Hepatocyte (in vitro differentiated cells): ENCODE measurements around the gene REG3G.

ENCODE experiments used
- EZH2phosphoT487 ChIP-seq: fragments of 200-600 bp; sonication (generic); IDR thresholded peaks from one replicate; pipeline ENCODE4 v1.6.1; 2018; ENCODE audit warnings: antibody characterized with exemption, mild to moderate bottlenecking, low read depth, moderate library complexity; ENCODE audit not compliant: unreplicated experiment, severe bottlenecking
- TF ChIP-seq, protein P1 (sequence below): fragments of 200-600 bp; sonication (generic); IDR thresholded peaks from 2 replicates; pipeline ENCODE4 v1.5.1; 2016; ENCODE audit warnings: antibody characterized with exemption, mild to moderate bottlenecking; ENCODE audit not compliant: poor library complexity

DNA sequence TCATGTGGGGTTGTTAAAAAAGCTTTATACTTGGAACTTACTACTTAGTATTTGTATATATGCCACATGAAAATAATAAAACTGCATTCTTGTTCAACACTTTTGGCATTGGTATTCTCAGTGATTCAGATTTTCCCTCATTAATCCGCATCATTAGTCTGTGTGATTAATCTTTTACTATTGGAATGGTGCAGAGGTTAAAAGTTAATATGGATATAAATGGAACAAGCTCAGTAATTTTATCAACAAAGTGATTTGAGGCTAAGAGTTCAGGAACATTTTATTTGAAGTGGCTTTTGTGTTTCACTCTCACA is 45.4 kb upstream of the REG3G start:
- TF ChIP-seq, protein P1, sequence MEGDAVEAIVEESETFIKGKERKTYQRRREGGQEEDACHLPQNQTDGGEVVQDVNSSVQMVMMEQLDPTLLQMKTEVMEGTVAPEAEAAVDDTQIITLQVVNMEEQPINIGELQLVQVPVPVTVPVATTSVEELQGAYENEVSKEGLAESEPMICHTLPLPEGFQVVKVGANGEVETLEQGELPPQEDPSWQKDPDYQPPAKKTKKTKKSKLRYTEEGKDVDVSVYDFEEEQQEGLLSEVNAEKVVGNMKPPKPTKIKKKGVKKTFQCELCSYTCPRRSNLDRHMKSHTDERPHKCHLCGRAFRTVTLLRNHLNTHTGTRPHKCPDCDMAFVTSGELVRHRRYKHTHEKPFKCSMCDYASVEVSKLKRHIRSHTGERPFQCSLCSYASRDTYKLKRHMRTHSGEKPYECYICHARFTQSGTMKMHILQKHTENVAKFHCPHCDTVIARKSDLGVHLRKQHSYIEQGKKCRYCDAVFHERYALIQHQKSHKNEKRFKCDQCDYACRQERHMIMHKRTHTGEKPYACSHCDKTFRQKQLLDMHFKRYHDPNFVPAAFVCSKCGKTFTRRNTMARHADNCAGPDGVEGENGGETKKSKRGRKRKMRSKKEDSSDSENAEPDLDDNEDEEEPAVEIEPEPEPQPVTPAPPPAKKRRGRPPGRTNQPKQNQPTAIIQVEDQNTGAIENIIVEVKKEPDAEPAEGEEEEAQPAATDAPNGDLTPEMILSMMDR: no peak
- no peak for TF ChIP-seq EZH2phosphoT487
